ENCODE measurements around the gene FKRP.

- TF ChIP-seq CTCF (conservative IDR thresholded peaks at IDR 0.05; ENCODE audit: low read length) (no peak), EZH2phosphoT487 (IDR thresholded peaks at IDR 0.05; ENCODE audit: borderline replicate concordance, low read depth, low read length) (no peak)
Observed at GRCh38 chr19:46713781-46714443, 31.9 kb upstream of the FKRP start.
